ENCODE results near the gene SMYD3.

- TF ChIP-seq, protein P1, sequence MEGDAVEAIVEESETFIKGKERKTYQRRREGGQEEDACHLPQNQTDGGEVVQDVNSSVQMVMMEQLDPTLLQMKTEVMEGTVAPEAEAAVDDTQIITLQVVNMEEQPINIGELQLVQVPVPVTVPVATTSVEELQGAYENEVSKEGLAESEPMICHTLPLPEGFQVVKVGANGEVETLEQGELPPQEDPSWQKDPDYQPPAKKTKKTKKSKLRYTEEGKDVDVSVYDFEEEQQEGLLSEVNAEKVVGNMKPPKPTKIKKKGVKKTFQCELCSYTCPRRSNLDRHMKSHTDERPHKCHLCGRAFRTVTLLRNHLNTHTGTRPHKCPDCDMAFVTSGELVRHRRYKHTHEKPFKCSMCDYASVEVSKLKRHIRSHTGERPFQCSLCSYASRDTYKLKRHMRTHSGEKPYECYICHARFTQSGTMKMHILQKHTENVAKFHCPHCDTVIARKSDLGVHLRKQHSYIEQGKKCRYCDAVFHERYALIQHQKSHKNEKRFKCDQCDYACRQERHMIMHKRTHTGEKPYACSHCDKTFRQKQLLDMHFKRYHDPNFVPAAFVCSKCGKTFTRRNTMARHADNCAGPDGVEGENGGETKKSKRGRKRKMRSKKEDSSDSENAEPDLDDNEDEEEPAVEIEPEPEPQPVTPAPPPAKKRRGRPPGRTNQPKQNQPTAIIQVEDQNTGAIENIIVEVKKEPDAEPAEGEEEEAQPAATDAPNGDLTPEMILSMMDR (IDR thresholded peaks at IDR 0.05), result no peak
- TF ChIP-seq POLR2AphosphoS5 (IDR thresholded peaks at IDR 0.05), result no peak
Measured at GRCh38 chr1:245939756-245940345, 567.2 kb downstream of the SMYD3 start.
